Stimulated activated naive CD8-positive, alpha-beta T cell treated with anti-CD3 and anti-CD28 coated beads, Interleukin-15, Interleukin-2, amounts not matched to agents 100 ng/mL and 50 ng/mL, for 24 hours (primary cell): Measurements from ENCODE around the gene CUEDC1.

ENCODE experiments used
- H3K27ac Mint-ChIP-seq: one replicate; pipeline ENCODE4 v1.8.0; 2021; ENCODE audit warnings: mild to moderate bottlenecking, mixed read lengths
- H3K27me3 Mint-ChIP-seq: one replicate; pipeline ENCODE4 v1.8.0; 2021; ENCODE audit warnings: mixed read lengths
- H3K36me3 Mint-ChIP-seq: one replicate; pipeline ENCODE4 v1.8.0; 2021; ENCODE audit warnings: low read depth, mixed read lengths
- H3K4me1 Mint-ChIP-seq: one replicate; pipeline ENCODE4 v1.8.0; 2021; ENCODE audit warnings: low read depth, mixed read lengths
- H3K4me3 Mint-ChIP-seq: one replicate; pipeline ENCODE4 v1.8.0; 2021; ENCODE audit warnings: mild to moderate bottlenecking, mixed read lengths
- H3K9me3 Mint-ChIP-seq: one replicate; pipeline ENCODE4 v1.8.0; 2021; ENCODE audit warnings: mixed read lengths

CUEDC1 gene

GRCh38 chr17:57811638-57812280, 143.5 kb downstream of the CUEDC1 start:
- Mint-ChIP-seq H3K36me3 (no peaks in the 10 kb centered on the region), H3K9me3 (no peaks in the 10 kb centered on the region), H3K27ac (no peak overlapping the region), H3K27me3 (peaks cover 61% of the 10 kb centered on the region), H3K4me1 (peaks cover 14% of the 10 kb centered on the region), H3K4me3 (no peak overlapping the region)
